ENCODE results near the gene AHR. TPM values are rescaled to one million over a fixed set of nuclear protein-coding genes. Genes with fewer than 3 reads are reported as not detected.

AHR gene
- polyA plus RNA-seq, 1 donor (not counting 4 experiments of a cell fraction or from before 2014, with no cell fraction given): 19.4 TPM

DNA sequence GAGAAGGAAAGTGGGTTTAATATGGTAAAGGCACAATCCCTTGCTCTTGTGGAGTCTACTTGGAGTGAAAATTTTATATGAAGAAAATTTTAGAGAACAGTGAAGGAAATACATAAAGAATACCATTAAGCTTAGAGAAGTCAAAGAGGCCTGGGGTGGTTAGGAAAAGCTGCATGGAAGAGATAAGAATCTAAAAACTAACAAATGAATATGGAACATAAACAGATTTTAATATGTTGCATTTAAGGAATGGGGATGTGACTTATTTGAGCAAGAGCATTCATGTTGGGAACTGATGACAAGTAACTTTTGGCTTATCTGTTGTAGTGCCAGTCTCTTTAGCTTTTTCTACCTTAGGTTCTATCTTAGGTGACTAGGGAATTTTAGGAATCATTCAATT lies 31.0 kb downstream of the AHR start:
- FAIRE-seq: no peak
- H3K9me1 ChIP-seq (ENCODE audit: control insufficient read depth, extremely low read depth, insufficient read depth, low read length): no peaks in the 10 kb centered on the region

DNA sequence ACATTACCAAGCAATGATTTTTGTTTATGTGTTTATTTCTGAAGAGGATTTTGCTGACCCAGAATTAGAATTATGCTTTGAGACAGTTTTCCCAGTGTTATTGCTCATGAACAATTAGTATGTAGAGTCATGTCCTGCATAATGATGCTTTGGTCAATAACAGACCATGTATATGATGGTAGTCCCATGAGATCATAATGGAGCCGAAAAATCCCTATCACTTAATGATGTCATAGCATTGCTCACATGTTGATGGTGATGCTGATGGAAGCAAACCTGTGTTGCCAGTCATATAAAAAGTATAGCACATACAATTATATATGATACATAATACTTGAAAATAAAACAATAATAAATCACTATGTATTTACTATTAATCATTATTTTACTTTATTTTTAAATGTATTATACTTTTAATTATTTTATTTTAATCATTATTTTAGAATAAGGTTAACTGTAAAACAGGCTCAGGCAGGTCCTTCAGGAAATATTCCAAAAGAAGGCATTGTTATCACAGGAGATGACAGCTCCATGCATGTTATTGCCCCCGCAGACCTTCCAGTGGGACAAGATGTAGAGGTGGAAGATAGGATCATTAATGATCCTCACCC lies 33.5 kb downstream of the AHR start:
- dilution Hi-C loops (cut with MboI; ENCODE audit: extremely low pct_ligation_motif_present, low sequenced_read_pairs): no loop called here
- FAIRE-seq: no peak
- no peaks in the 10 kb centered on the region for H4K20me1 ChIP-seq (ENCODE audit: control insufficient read depth, extremely low read depth, insufficient read depth, low read length)
- no peak overlapping the region for H3K27ac ChIP-seq (ENCODE audit: control insufficient read depth, insufficient read depth, low read length)
- H3K79me2 ChIP-seq (ENCODE audit: control insufficient read depth, insufficient read depth, low read length): no peaks in the 10 kb centered on the region
- H3K9me3 ChIP-seq (ENCODE audit: control insufficient read depth, low read depth, low read length): no peaks in the 10 kb centered on the region
- no peaks in the 10 kb centered on the region for H3K27me3 ChIP-seq (ENCODE audit: control insufficient read depth, extremely low read depth, insufficient read depth, low read length)
- H3K9ac ChIP-seq (ENCODE audit: control insufficient read depth, extremely low read depth, insufficient read depth, low read length): no peak overlapping the region
- no peak for DNase-seq (ENCODE audit: low read depth, low spot score)
- peaks cover 5% of the 10 kb centered on the region for H3K4me1 ChIP-seq (ENCODE audit: control insufficient read depth, extremely low read depth, insufficient read depth, low read length)
- H3K4me2 ChIP-seq (ENCODE audit: control insufficient read depth, extremely low read depth, insufficient read depth, low read depth, low read length): no peak overlapping the region
- no peak overlapping the region for H3K4me3 ChIP-seq (ENCODE audit: control insufficient read depth in 2 of 3, extremely low read depth in 1 of 3, insufficient read depth in 2 of 3, low read depth in 1 of 3, low read length in 3 of 3)
- H2AFZ ChIP-seq (ENCODE audit: control insufficient read depth, low read length): no peak overlapping the region
- H3K9me1 ChIP-seq (ENCODE audit: control insufficient read depth, extremely low read depth, insufficient read depth, low read length): no peaks in the 10 kb centered on the region
- peaks cover 6 to 12% of the 10 kb centered on the region in 2 experiments for H3K36me3 ChIP-seq (ENCODE audit: control insufficient read depth in 2 of 2, extremely low read depth in 1 of 2, insufficient read depth in 2 of 2, low read length in 2 of 2)
- TF ChIP-seq CTCF (optimal IDR thresholded peaks at IDR 0.05 in 1 of 3, IDR thresholded peaks at IDR 0.05 in 1 of 3, conservative IDR thresholded peaks at IDR 0.05 in 1 of 3; ENCODE audit: extremely low read depth in 1 of 3, insufficient read depth in 2 of 3, low read length in 3 of 3) (no peak), EZH2 (IDR thresholded peaks at IDR 0.05; ENCODE audit: low read length) (no peak)

More for the DNA sequence above, 31.0 kb downstream of the AHR start:
- no peak overlapping the region for H2AFZ ChIP-seq (ENCODE audit: control insufficient read depth, low read length)
- H3K9me3 ChIP-seq (ENCODE audit: control insufficient read depth, low read depth, low read length): no peaks in the 10 kb centered on the region
- no peaks in the 10 kb centered on the region for H4K20me1 ChIP-seq (ENCODE audit: control insufficient read depth, extremely low read depth, insufficient read depth, low read length)
- TF ChIP-seq CTCF (optimal IDR thresholded peaks at IDR 0.05 in 1 of 3, IDR thresholded peaks at IDR 0.05 in 1 of 3, conservative IDR thresholded peaks at IDR 0.05 in 1 of 3; ENCODE audit: extremely low read depth in 1 of 3, insufficient read depth in 2 of 3, low read length in 3 of 3) (no peak), EZH2 (IDR thresholded peaks at IDR 0.05; ENCODE audit: low read length) (no peak)
- dilution Hi-C loops (cut with MboI; ENCODE audit: extremely low pct_ligation_motif_present, low sequenced_read_pairs): no loop called here
- peaks cover 22% of the 10 kb centered on the region for H3K4me1 ChIP-seq (ENCODE audit: control insufficient read depth, extremely low read depth, insufficient read depth, low read length)
- peaks cover 2 to 6% of the 10 kb centered on the region in 2 experiments for H3K36me3 ChIP-seq (ENCODE audit: control insufficient read depth in 2 of 2, extremely low read depth in 1 of 2, insufficient read depth in 2 of 2, low read length in 2 of 2)
- H3K9ac ChIP-seq (ENCODE audit: control insufficient read depth, extremely low read depth, insufficient read depth, low read length): no peak overlapping the region
- H3K27me3 ChIP-seq (ENCODE audit: control insufficient read depth, extremely low read depth, insufficient read depth, low read length): no peaks in the 10 kb centered on the region
- no peak overlapping the region for H3K4me2 ChIP-seq (ENCODE audit: control insufficient read depth, extremely low read depth, insufficient read depth, low read depth, low read length)
- DNase-seq (ENCODE audit: low read depth, low spot score): no peak
- H3K79me2 ChIP-seq (ENCODE audit: control insufficient read depth, insufficient read depth, low read length): no peaks in the 10 kb centered on the region
- H3K27ac ChIP-seq (ENCODE audit: control insufficient read depth, insufficient read depth, low read length): no peak overlapping the region
- H3K4me3 ChIP-seq (ENCODE audit: control insufficient read depth in 2 of 3, extremely low read depth in 1 of 3, insufficient read depth in 2 of 3, low read depth in 1 of 3, low read length in 3 of 3): no peak overlapping the region
